Measurements from ENCODE around the gene NUDC. TPM values are rescaled to one million over a fixed set of nuclear protein-coding genes. Genes with fewer than 3 reads are reported as not detected.

NUDC gene
- total and polyA plus RNA-seq, 2 of the 13 experiments (the other 11 are each of a cell fraction or from before 2014, with no cell fraction given), result 34.7 to 104 TPM

DNA sequence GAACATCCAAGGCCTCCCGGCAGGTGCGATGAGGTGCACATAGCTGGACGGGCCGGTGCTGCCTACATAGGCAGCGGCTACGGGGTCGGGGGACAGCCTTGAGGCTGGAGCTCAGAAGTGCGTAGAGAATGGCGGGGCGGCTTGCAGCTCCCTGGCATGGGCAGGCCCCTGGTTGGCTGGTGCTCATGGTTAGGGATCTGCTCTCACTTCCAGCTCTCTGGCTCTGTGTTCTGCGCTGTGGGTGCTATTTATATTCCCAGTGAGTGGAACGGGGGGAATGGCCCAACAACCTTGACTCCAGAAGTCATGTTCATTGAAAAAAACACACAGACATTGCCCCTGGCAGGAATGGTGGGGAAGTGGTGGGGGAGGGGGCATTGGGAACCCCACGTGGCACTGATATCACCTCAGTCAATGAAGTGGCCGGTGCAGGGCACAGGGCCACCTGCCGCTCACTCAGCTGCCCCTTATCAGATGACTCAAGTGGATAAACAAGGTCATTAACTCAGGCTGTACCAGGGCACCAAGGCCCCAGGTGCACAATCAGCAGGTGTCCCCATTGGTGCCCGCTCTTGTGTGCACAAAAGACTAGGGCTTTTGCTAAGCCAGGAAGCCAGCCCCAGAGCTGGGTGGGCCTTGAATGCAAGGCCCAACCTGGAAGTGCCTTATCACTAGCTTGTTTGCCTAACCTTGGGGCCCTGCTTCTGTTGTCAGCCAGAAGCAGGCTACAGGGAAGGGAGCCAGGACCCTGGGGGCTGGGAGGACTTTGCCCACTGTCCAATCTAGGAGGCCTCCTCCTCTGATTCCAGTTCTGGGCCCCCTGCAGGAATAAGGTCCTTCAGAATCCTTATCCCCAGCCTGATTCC is 7.6 kb upstream of the NUDC start, which contains the start of gene NR0B2 (continued):
- TF ChIP-seq, protein P1, sequence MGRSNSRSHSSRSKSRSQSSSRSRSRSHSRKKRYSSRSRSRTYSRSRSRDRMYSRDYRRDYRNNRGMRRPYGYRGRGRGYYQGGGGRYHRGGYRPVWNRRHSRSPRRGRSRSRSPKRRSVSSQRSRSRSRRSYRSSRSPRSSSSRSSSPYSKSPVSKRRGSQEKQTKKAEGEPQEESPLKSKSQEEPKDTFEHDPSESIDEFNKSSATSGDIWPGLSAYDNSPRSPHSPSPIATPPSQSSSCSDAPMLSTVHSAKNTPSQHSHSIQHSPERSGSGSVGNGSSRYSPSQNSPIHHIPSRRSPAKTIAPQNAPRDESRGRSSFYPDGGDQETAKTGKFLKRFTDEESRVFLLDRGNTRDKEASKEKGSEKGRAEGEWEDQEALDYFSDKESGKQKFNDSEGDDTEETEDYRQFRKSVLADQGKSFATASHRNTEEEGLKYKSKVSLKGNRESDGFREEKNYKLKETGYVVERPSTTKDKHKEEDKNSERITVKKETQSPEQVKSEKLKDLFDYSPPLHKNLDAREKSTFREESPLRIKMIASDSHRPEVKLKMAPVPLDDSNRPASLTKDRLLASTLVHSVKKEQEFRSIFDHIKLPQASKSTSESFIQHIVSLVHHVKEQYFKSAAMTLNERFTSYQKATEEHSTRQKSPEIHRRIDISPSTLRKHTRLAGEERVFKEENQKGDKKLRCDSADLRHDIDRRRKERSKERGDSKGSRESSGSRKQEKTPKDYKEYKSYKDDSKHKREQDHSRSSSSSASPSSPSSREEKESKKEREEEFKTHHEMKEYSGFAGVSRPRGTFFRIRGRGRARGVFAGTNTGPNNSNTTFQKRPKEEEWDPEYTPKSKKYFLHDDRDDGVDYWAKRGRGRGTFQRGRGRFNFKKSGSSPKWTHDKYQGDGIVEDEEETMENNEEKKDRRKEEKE (IDR thresholded peaks at IDR 0.05), result no peak
- TF ChIP-seq ZNF788 (CRISPR knock-in tag; IDR thresholded peaks at IDR 0.05; ENCODE audit: borderline replicate concordance) (peak; percentile 80; the same call in 1 of the 2 replicates), GZF1 (CRISPR knock-in tag; IDR thresholded peaks at IDR 0.05) (peak; percentile 45), NFKB2 (CRISPR knock-in tag; IDR thresholded peaks at IDR 0.05; ENCODE audit: borderline replicate concordance) (peak; percentile 90; the same call in 1 of the 2 replicates), RBM22 (optimal IDR thresholded peaks at IDR 0.05; ENCODE audit: low read length) (peak; percentile 9), ZNF572 (CRISPR knock-in tag; IDR thresholded peaks at IDR 0.05) (no peak; the same call in 1 of the 2 replicates), ZNF501 (CRISPR knock-in tag; IDR thresholded peaks at IDR 0.05) (peak; percentile 85), PHF5A (CRISPR knock-in tag; IDR thresholded peaks at IDR 0.05; ENCODE audit: low read depth, unreplicated experiment) (peak; percentile 79), FOXP1 (IDR thresholded peaks at IDR 0.05) (peak; percentile 82), FOXP1 (CRISPR knock-in tag; IDR thresholded peaks at IDR 0.05) (peak; percentile 88), ZSCAN9 (CRISPR knock-in tag; IDR thresholded peaks at IDR 0.05; ENCODE audit: borderline replicate concordance) (peak; percentile 89), TGIF2 (CRISPR knock-in tag; IDR thresholded peaks at IDR 0.05) (peak; percentile 32; the same call in 1 of the 2 replicates)
- TF ChIP-seq, protein P2, sequence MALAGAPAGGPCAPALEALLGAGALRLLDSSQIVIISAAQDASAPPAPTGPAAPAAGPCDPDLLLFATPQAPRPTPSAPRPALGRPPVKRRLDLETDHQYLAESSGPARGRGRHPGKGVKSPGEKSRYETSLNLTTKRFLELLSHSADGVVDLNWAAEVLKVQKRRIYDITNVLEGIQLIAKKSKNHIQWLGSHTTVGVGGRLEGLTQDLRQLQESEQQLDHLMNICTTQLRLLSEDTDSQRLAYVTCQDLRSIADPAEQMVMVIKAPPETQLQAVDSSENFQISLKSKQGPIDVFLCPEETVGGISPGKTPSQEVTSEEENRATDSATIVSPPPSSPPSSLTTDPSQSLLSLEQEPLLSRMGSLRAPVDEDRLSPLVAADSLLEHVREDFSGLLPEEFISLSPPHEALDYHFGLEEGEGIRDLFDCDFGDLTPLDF (CRISPR knock-in tag; IDR thresholded peaks at IDR 0.05), result peak; percentile 61
- TF ChIP-seq, protein P3, sequence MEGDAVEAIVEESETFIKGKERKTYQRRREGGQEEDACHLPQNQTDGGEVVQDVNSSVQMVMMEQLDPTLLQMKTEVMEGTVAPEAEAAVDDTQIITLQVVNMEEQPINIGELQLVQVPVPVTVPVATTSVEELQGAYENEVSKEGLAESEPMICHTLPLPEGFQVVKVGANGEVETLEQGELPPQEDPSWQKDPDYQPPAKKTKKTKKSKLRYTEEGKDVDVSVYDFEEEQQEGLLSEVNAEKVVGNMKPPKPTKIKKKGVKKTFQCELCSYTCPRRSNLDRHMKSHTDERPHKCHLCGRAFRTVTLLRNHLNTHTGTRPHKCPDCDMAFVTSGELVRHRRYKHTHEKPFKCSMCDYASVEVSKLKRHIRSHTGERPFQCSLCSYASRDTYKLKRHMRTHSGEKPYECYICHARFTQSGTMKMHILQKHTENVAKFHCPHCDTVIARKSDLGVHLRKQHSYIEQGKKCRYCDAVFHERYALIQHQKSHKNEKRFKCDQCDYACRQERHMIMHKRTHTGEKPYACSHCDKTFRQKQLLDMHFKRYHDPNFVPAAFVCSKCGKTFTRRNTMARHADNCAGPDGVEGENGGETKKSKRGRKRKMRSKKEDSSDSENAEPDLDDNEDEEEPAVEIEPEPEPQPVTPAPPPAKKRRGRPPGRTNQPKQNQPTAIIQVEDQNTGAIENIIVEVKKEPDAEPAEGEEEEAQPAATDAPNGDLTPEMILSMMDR (CRISPR knock-in tag; IDR thresholded peaks at IDR 0.05), result peak; percentile 41
- TF ChIP-seq, protein P4, sequence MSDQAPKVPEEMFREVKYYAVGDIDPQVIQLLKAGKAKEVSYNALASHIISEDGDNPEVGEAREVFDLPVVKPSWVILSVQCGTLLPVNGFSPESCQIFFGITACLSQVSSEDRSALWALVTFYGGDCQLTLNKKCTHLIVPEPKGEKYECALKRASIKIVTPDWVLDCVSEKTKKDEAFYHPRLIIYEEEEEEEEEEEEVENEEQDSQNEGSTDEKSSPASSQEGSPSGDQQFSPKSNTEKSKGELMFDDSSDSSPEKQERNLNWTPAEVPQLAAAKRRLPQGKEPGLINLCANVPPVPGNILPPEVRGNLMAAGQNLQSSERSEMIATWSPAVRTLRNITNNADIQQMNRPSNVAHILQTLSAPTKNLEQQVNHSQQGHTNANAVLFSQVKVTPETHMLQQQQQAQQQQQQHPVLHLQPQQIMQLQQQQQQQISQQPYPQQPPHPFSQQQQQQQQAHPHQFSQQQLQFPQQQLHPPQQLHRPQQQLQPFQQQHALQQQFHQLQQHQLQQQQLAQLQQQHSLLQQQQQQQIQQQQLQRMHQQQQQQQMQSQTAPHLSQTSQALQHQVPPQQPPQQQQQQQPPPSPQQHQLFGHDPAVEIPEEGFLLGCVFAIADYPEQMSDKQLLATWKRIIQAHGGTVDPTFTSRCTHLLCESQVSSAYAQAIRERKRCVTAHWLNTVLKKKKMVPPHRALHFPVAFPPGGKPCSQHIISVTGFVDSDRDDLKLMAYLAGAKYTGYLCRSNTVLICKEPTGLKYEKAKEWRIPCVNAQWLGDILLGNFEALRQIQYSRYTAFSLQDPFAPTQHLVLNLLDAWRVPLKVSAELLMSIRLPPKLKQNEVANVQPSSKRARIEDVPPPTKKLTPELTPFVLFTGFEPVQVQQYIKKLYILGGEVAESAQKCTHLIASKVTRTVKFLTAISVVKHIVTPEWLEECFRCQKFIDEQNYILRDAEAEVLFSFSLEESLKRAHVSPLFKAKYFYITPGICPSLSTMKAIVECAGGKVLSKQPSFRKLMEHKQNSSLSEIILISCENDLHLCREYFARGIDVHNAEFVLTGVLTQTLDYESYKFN (CRISPR knock-in tag; conservative IDR thresholded peaks at IDR 0.05), result peak; percentile 99
- TF ChIP-seq, protein P5, sequence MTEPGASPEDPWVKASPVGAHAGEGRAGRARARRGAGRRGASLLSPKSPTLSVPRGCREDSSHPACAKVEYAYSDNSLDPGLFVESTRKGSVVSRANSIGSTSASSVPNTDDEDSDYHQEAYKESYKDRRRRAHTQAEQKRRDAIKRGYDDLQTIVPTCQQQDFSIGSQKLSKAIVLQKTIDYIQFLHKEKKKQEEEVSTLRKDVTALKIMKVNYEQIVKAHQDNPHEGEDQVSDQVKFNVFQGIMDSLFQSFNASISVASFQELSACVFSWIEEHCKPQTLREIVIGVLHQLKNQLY (CRISPR knock-in tag; IDR thresholded peaks at IDR 0.05), result peak; percentile 95
- TF ChIP-seq, protein P6, sequence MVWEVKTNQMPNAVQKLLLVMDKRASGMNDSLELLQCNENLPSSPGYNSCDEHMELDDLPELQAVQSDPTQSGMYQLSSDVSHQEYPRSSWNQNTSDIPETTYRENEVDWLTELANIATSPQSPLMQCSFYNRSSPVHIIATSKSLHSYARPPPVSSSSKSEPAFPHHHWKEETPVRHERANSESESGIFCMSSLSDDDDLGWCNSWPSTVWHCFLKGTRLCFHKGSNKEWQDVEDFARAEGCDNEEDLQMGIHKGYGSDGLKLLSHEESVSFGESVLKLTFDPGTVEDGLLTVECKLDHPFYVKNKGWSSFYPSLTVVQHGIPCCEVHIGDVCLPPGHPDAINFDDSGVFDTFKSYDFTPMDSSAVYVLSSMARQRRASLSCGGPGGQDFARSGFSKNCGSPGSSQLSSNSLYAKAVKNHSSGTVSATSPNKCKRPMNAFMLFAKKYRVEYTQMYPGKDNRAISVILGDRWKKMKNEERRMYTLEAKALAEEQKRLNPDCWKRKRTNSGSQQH (CRISPR knock-in tag; IDR thresholded peaks at IDR 0.05; ENCODE audit: low read depth), result peak; percentile 49; the same call in 1 of the 2 replicates

Measured in HepG2 (cell line).